KBM-7 (cell line): ENCODE data around the gene DENND1A.

Source experiments
- DNase-seq: peaks from one replicate; pipeline ENCODE4 v3.0.0-alpha.2; 2015
- in situ Hi-C: fragments of 300-500 bp; cut with MboI; formaldehyde crosslinking; loops from 2 replicates; pipeline ENCODE4 v1.14.3; 2020; ENCODE audit warnings: low sequenced_read_pairs, low pct_unique_long_range_greater_than_20kb, mixed read lengths

Gene DENND1A

DNA sequence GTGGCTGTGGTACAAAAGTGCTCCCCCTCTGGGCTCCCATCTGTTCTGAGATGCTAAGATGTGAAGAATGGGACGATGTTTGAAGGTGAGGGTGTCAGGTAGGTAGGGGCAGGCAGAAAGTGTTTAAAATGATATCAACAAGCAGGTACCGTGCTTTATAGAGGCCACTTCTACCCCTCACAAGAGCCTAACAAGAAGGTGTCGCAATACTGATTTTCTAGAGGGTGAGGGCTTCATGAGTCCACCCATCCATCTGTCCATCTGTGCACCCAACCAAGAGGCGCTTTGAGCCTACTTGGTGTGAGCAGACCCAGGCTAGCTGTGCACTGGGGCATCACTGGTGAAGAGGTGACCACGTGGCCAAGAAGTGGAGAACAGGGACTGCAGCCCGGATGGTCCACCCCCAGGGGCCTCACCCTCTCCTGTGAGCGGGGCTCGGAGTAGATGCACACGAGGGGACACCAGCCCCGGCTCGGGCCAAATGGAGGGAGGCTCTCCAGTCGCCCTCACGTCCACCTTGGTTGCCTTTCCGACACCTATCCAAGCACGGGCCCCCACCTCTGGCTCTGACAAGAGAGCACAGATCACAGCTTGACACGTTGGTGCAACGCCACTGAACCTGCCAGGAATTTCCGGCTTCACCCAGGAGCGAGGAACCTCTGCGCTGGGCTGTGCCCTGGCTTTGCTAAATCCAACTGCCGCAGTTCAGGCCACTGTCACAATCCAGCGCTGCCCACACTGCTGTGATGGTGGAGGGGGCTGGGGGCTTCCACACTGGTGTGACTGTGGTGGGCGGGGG lies 539.4 kb downstream of the DENND1A start:
- in situ Hi-C loops: no loop called here
- DNase-seq: no peak

DNA sequence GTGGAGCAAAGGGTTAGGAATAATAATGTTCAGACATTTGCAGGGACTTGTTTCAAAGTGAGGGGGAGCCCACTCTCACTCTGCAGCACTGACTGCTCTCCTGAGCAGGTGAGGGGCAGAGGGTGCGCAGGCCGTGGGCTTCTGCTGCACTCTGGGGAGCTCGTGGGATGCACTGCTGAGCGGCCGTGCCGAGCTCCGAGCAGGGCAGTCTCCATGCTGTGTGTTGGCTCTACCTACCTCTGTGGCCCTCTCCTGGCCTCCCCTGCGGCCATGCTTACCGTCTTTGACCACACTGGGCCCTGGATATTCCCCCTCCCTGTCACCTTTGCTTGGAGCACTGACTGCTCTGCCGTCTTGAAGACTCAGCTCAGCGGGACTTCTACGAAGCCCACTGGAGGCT lies 540.2 kb downstream of the DENND1A start:
- in situ Hi-C loops: no loop called here
- no peak for DNase-seq

DNA sequence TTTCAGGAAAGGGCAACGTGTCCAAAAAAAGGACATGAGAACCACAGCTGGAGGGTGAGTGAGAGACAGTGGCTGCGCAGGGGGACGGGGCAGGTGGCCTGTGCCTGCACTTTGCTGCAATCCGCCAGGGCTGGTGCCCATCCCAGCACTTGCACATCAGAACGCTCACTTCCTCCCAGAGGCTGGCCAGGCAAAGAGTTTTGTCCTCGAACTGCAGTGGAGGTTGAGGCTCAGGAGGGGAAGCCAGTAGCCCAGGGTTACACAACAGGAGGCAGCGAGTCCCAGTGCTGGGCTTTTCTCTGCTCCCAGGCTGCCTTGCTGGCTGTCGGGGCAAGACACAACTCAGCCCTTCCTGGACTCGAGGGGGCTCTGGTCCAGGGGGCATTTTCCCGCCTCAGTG lies 540.9 kb downstream of the DENND1A start:
- in situ Hi-C loops: no loop called here
- DNase-seq: no peak

DNA sequence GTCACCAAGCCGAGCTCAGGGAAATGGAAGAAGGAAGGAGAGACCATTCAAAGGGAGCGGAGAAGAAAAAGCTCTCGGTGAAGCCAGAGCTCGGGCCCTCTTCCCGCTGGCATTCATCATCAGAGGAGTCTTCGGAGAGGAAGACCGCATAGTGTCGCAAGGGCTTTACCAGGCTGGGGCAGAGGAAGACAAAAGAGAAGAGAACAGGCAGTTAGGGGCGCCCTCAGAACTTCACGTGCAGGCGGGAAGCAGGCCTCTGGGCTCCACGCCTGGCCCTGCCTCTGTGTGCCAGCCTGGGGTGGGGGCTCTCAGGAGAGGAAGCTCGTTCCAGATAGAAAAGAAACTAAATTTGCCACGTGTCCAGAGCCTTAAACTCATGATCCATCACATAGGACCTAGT lies 542.2 kb downstream of the DENND1A start:
- DNase-seq: no peak

DNA sequence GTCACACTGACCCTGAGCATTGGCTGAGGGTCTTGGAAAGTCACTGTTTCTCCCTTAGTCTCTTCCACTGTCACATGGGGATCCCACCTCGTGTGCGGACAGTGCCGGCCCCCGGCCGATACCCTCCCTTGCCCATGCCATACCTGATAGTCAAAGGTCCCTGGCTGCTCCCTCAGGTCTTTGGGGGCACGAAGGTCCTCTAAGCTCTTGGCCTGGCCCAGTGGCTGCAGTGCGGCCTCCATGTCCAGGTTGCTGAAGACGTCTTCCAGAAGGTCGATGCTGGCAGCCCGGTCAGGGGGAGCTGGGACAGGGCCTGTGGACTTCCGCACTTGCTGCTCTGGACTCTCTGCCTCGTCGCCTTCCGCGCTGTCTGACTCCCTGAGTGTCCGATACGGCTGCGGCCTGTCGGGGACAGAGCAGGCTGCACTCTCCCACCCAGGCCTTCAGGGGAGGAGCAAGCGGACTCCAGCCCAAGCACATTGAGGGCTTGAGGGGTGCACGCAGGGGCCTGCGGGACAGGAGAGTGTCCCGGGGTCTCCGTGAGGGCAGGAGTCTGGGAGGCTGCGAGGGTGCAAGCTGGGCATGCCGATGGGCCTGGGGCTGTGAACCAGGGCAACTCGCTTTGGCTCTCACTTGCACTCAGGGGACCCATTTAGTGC lies 546.3 kb downstream of the DENND1A start:
- DNase-seq: no peak
- in situ Hi-C loops: no loop called here

More for the DNA sequence above, 542.2 kb downstream of the DENND1A start:
- in situ Hi-C loops: no loop called here

DNA sequence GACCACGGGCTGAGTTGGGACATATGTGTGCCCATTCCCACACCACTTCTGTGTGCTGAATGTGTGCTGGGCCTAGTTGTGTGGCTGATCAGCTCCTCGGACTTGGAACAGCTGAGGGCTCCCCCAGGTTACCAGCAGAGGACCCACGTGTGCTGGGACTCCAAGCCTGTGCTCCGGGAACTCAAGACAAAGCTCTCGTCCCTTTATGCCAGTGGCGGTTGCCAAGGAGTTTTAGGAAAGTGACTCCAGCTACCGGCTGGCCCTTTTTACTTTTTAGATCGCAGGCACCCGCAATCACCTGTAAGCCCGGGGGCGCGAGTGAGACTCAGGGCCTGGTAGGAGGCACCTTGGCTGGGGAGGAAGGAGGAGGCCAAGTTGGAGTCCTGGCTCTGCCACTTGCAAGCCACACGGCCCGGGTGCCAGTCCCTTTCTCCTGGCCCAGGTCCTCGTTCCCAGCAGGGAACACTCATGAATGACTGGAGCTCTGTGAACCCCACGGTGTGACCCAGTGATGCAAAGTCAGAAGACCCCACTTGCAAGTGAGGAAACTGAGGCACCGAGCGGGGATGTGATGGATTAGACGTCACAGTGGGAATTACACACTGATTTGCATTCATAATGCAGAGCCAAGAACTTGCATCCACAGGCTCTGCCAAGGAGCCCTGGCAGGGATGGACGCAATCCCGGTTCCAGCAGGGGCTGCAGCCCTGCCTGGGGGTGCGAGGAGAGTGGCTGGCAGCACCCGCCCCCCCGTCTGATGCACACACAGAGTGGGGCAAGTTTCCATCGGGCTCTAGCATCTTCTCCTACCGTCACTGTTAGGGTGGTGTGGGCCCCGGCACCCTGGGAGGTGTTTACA lies 547.0 kb downstream of the DENND1A start:
- in situ Hi-C loops: no loop called here
- no peak for DNase-seq

DNA sequence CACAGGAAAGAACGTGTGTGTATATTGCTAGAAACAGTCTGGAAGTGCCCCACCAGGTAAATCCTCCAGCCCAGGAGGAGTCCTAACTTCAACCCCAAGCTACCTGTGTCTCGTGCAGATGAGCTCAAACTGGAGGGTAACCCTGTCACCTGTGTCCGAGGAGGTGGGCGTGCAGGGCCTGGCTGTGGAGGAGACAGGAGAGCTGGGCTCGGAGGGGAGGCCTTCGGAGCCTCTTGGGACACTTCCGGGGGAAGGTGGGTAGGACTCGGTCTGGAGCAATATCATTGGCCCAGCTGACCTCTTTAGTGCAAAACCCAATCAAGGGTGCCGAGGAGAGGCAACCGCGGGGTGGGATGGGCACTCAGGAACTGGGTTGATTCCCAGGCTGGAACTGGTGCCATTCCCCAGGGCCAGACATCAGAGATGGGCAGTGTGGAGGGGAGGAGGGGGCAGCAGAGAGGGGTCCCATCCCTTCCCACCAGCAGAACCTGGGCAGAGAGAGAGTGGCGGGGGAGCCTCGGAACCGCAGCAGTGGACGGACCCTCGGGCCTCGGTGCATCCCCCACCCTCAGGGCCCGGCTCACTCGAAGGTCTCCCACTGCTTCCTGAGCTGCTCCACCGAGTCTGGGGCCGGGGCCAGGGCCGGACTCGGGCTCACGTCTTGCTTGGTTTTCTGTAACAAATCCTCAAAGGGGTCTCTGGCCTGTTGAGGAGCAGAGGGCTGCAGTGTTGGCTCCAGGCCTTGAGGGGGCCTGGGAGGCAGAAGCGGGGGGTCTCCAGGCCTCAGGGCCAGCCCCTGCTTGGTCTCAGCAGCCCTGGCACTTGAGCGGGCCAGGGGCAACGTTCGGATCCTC lies 548.8 kb downstream of the DENND1A start:
- DNase-seq: no peak
- in situ Hi-C loops: no loop called here

DNA sequence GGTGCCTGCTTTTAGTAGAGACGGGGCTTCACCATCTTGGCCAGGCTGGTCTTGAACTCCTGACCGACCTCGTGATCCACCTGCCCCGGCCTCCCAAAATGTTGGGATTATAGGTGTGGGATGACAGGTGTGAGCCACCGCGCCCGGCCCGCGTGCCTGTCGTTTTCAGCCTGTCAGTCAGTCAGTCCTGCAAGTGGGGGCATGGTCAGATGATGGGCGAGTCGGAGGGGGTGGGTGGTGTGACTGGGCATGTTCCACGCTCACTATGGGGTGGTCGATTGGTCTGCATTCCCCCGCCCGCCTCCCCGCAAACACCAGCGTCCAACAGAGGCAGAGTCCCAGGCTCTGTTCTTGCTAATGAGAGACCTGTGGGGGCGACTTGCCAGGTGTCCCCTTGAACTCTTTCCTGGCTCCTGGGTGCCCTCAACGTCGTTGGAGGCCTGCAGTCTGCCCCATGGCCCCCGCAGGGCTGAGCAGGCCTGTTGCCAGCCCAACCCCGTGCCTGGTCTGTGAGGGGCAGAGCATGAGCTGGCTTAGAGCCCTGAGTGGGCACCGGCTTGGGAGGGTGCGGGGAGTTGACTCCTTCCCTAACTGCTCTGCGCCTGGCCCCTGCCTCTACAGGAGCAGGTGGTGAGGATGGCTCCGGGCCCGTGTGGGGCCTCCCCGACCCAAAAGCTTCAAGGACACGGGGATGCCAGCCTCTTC lies 550.8 kb downstream of the DENND1A start:
- in situ Hi-C loops: no loop called here
- no peak for DNase-seq

DNA sequence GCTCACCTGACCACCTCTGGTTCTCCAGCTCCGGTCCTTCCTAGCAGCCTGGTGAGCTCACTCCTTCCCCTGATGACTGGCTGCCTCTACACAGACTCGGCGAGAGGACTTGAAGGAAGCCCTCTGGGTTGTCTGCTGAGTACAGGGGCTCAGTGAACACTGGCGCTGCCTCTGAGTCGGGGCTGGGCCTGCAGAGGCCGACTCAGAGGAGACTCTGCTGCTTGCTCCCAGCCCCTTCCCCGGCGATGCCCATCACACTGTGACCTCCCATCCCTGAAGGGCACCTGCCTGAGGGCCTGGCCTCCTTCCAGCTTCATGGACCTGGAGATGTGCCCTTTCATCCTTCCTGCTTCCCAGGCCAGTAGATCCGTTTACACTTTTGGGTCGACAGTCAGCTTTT lies 551.9 kb downstream of the DENND1A start:
- in situ Hi-C loops: no loop called here
- DNase-seq: no peak

DNA sequence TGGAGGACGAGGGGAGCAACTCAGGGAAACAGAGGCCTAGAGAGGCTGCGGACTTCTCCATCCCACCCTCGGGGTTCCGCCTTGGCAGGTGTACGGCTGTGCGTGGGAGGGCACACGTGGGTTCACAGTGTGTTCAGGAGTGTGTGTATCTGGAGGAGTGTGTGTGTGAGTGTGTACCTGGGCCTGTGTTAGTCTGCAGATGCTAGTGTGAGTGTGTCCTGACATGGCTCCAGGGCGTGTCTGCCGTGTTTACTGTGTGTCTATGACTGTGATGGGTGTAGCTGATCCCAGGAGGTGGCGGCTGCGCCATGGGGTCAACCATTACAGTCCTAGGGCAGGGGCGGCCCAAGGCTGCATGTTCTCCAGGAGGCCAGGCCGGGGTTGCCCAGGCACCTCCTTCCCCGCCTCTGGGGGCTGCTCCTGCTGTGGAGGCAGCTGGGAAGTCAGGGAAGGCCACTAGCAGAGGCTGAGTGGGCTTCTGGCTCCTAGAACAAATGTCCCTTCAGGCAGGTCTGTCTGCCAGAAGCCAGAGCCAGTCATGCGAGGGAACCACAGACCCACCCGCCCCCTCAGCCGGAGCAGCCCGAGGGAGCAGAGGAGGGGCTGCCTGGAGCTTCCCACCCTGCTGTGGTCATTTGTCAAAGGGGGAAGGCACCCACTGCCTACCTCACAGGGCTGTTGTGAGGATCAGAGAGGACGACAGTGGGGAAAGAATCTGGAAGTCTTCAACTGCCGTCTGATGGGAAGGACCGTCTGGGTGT lies 552.5 kb downstream of the DENND1A start:
- DNase-seq: peak; percentile 37

DNA sequence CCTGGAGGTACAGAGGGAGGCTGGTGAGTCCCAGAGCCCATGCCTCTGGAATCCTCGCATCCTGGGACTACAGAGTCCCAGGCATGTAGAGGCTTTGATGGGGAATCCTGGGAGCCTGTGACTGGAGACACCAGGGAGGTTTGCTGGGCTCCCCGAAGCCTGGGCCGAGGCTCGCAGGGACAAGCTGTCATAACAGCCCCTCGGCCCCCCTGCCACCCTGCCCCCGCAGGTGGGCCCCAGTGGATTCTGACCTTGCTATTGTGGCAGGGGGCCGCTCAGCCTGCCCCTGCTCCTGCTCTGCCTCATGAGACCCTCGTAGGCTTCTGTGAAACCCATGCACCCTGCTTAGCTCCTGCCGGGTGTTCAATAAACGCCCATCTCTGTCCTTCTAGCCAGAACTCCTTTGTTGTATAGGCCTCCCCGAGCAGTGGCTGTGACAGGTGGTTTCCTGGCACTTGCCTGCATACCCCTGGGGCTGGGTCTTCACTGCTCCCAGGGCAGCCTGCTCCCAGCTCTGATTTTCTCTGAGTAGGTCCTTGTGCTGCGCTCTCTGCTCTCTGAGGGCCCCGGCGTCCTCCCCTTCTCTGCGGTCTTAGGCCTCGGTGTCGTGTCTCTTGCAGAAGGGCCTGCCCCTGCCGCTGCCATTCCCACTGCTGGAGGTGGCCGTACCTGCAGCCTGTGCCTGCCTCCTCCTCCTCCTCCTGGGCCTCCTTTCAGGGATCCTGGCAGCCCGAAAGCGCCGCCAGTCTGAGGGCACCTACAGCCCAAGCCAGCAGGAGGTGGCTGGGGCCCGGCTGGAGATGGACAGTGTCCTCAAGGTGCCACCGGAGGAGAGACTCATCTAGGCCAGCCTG lies 553.5 kb downstream of the DENND1A start:
- in situ Hi-C loops: no loop called here
- DNase-seq: no peak

More for the DNA sequence above, 552.5 kb downstream of the DENND1A start:
- in situ Hi-C loops: no loop called here

DNA sequence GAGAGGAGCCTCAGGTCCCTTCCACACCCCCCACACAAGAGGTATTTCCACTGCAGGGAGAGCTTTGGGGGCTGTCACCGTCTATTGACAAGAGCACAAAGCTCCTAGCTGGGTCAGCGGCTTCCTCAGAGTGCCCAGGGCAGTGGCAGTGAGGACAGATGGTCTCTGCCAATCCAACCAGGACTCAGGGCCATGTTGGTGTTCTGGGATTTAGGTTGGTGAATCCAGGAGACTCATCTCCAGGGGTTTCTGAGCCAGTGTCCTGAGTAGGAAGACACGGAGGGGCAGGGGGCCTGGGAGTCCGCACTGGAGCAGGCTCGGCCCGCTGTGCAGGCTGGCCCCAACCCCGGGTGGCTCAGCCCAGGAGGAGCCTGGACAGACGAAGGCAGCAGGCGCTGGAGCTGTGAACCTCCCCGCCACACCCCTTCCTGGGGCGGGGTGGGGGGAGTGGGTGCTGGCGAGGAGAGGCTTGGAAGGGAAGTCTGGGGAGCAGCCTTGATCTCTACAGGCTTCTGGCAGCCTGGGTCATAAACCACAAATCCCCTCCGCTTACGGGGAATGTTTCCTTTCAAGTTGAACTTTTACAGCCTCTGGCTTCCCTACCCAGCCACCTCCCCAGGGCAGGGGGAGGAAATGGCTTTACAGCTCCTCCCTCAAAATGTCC lies 554.3 kb downstream of the DENND1A start:
- in situ Hi-C loops: no loop called here
- DNase-seq: peak; percentile 90

DNA sequence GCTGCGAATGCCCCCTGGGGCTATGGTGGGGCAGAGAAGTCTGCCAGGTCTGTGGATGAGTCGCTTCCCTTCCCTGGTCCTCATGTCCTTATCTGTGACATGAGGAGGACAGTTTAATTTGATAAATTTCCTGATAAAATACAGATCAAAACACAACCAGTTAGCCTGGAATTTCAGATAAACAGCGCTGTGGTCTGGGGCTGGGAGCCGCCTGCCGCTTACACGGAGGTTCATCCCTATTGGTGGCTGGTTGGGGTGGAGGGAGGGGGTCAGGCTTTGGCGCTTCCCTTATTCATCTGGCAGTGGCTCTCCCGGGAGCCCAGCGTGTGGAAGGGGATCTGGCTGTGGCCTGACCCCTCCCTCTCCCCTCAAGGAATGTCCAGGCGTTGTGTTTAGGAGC lies 556.0 kb downstream of the DENND1A start:
- no peak for DNase-seq
- in situ Hi-C loops: no loop called here

DNA sequence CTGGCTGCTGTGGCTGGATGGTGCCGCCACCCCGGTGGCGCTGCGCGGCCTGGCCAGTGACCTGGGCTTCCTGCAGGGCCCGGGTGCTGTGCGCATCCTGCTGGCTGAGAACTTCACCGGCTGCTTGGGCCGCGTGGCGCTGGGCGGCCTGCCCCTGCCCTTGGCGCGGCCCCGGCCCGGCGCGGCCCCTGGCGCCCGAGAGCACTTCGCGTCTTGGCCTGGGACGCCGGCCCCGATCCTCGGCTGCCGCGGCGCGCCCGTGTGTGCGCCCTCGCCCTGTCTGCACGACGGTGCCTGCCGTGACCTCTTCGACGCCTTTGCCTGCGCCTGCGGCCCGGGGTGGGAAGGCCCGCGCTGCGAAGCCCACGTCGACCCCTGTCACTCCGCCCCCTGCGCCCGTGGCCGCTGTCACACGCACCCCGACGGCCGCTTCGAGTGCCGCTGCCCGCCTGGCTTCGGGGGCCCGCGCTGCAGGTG lies 556.4 kb downstream of the DENND1A start:
- no peak for DNase-seq
- in situ Hi-C loops: no loop called here

DNA sequence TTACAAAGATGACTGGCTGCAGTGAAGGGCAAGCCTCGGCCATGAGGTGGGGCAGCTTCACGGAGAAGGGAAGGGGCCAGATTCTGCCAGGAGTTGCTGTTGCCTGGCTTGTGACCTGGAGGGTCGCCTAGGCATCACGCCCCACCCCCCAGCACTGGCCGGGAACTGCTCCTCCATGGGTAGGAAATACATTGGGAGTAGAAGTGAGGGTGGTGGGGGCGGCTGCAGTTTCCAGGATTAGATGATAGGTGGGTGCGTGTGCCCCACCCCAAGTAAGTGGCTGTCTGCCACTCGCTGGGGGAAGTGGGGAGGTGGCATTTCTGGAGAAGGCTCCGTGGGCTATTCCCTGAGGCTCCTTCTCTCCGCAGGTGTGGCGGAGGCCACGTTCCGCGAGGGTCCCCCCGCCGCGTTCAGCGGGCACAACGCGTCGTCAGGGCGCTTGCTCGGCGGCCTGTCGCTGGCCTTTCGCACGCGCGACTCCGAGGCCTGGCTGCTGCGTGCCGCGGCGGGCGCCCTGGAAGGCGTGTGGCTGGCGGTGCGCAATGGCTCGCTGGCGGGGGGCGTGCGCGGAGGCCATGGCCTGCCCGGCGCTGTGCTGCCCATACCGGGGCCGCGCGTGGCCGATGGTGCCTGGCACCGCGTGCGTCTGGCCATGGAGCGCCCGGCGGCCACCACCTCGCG lies 557.0 kb downstream of the DENND1A start:
- DNase-seq: no peak
- in situ Hi-C loops: no loop called here
